ENCODE measurements around the gene MOB1A. TPM values are rescaled to one million over a fixed set of nuclear protein-coding genes. Genes with fewer than 3 reads are reported as not detected.

MOB1A gene
- total RNA-seq, 2 experiments from 2014 or later = 156 to 161 TPM

- no peak overlapping the region for H3K27ac Mint-ChIP-seq
- no peak for DNase-seq
- H3K27me3 Mint-ChIP-seq = no peaks in the 10 kb centered on the region
- no peaks in the 10 kb centered on the region for H3K9me3 Mint-ChIP-seq
- H3K36me3 Mint-ChIP-seq = no peaks in the 10 kb centered on the region
- H3K4me3 Mint-ChIP-seq = no peak overlapping the region
- H3K4me1 Mint-ChIP-seq = peaks cover 1% of the 10 kb centered on the region
Measured at GRCh38 chr2:74109551-74109950, 69.1 kb downstream of the MOB1A start.

- Mint-ChIP-seq H3K4me1 (peaks cover 1% of the 10 kb centered on the region), H3K27ac (no peak overlapping the region), H3K27me3 (no peaks in the 10 kb centered on the region), H3K4me3 (no peak overlapping the region), H3K9me3 (no peaks in the 10 kb centered on the region), H3K36me3 (no peaks in the 10 kb centered on the region)
- DNase-seq = no peak
Measured at GRCh38 chr2:74107071-74107470, 71.6 kb downstream of the MOB1A start.

GRCh38 chr2:74105413-74105812, 73.3 kb downstream of the MOB1A start:
- DNase-seq = no peak
- no peaks in the 10 kb centered on the region for H3K9me3 Mint-ChIP-seq
- peaks cover 1% of the 10 kb centered on the region for H3K4me1 Mint-ChIP-seq
- H3K4me3 Mint-ChIP-seq = no peak overlapping the region
- H3K27me3 Mint-ChIP-seq = no peaks in the 10 kb centered on the region
- H3K27ac Mint-ChIP-seq = no peak overlapping the region
- peaks cover 7% of the 10 kb centered on the region for H3K36me3 Mint-ChIP-seq

- no peak for DNase-seq
- Mint-ChIP-seq H3K36me3 (peaks cover 9% of the 10 kb centered on the region), H3K4me3 (no peak overlapping the region), H3K9me3 (no peaks in the 10 kb centered on the region), H3K4me1 (peaks cover 1% of the 10 kb centered on the region), H3K27me3 (no peaks in the 10 kb centered on the region), H3K27ac (no peak overlapping the region)
Measured at GRCh38 chr2:74104839-74105238, 73.8 kb downstream of the MOB1A start.

GRCh38 chr2:74103763-74104162, 74.9 kb downstream of the MOB1A start:
- no peak for DNase-seq
- no peaks in the 10 kb centered on the region for H3K4me1 Mint-ChIP-seq
- no peak overlapping the region for H3K27ac Mint-ChIP-seq
- H3K9me3 Mint-ChIP-seq = no peaks in the 10 kb centered on the region
- H3K4me3 Mint-ChIP-seq = no peak overlapping the region
- H3K36me3 Mint-ChIP-seq = peaks cover 9% of the 10 kb centered on the region
- no peaks in the 10 kb centered on the region for H3K27me3 Mint-ChIP-seq

Other genes with a start within 250 kb of the MOB1A start
- gene TET3, start 194.0 kb downstream of the MOB1A start, total RNA-seq = 10 to 100 TPM; 14.8 TPM
- 100 to 1,000 TPM; 148 to 154 TPM for gene BOLA3, start 31.0 kb downstream of the MOB1A start, total RNA-seq
- gene MTHFD2, start 19.7 kb upstream of the MOB1A start, total RNA-seq = 100 to 1,000 TPM; 375 to 398 TPM
- 1 to 10 TPM in 1 of 2 experiments, under 1 TPM in 1; 0.74 to 1.5 TPM for gene SLC4A5, start 164.5 kb upstream of the MOB1A start, total RNA-seq
- 10 to 100 TPM; 93.6 to 94.1 TPM for gene DCTN1, start 201.4 kb upstream of the MOB1A start, total RNA-seq
- gene C2orf81, start 242.7 kb upstream of the MOB1A start, total RNA-seq = 1 to 10 TPM; 5.1 to 6.2 TPM
- 10 to 100 TPM; 88.6 to 90.2 TPM for gene WDR54, start 242.9 kb upstream of the MOB1A start, total RNA-seq